Measurements from ENCODE around the gene TPPP3. TPM values are rescaled to one million over a fixed set of nuclear protein-coding genes. Genes with fewer than 3 reads are reported as not detected.

TPPP3 gene
- polyA plus RNA-seq, 3 donors, result 63.1 to 123 (median 78.6) TPM

- intact Hi-C loops (cut with micrococcal nuclease), result loop anchor here (2.0 to 5.0 kb wide), 4 partner anchors 25 to 121 kb away; partner anchors contain the start of gene PLEKHG4 (in 1 of the 2)
- no peaks in the 10 kb centered on the region for H3K9me3 ChIP-seq (replicated peaks in 1 of 2; ENCODE audit: control insufficient read depth in 1 of 2, insufficient read depth in 1 of 2, low read length in 2 of 2)
- TF ChIP-seq, protein P1, sequence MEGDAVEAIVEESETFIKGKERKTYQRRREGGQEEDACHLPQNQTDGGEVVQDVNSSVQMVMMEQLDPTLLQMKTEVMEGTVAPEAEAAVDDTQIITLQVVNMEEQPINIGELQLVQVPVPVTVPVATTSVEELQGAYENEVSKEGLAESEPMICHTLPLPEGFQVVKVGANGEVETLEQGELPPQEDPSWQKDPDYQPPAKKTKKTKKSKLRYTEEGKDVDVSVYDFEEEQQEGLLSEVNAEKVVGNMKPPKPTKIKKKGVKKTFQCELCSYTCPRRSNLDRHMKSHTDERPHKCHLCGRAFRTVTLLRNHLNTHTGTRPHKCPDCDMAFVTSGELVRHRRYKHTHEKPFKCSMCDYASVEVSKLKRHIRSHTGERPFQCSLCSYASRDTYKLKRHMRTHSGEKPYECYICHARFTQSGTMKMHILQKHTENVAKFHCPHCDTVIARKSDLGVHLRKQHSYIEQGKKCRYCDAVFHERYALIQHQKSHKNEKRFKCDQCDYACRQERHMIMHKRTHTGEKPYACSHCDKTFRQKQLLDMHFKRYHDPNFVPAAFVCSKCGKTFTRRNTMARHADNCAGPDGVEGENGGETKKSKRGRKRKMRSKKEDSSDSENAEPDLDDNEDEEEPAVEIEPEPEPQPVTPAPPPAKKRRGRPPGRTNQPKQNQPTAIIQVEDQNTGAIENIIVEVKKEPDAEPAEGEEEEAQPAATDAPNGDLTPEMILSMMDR (IDR thresholded peaks at IDR 0.05), result no peak
- H3K36me3 Mint-ChIP-seq, result no peaks in the 10 kb centered on the region
- WGBS (ENCODE audit: insufficient coverage), result 87% methylated on average over 17 of the region's 22 CpGs
- no peaks in the 10 kb centered on the region for H3K79me2 ChIP-seq (ENCODE audit: insufficient read depth, low read length)
- no peak overlapping the region for H3K4me2 ChIP-seq (replicated peaks; ENCODE audit: extremely low read depth, low read length, poor library complexity, severe bottlenecking)
- no peak overlapping the region for H3K4me3 ChIP-seq (replicated peaks in 1 of 3; ENCODE audit: low read depth in 2 of 3, low read length in 3 of 3)
- no peak overlapping the region for H3K4me3 Mint-ChIP-seq
- H3K27ac ChIP-seq (ENCODE audit: low read depth in 1 of 2, low read length in 2 of 2), result no peak overlapping the region
- no peak overlapping the region for H3K9ac ChIP-seq (ENCODE audit: insufficient read depth, low read length, poor library complexity, severe bottlenecking)
- DNase-seq, result no peak
- peaks cover 12% of the 10 kb centered on the region for H4K20me1 ChIP-seq (ENCODE audit: insufficient read depth, low read length)
- H3K27me3 ChIP-seq (ENCODE audit: control insufficient read depth in 2 of 2, insufficient read depth in 2 of 2, low read length in 2 of 2), result peaks cover 0 to 12% of the 10 kb centered on the region in 2 donors
- peaks cover 0 to 5% (median 0%) of the 10 kb centered on the region in 7 donors for H3K9me3 Mint-ChIP-seq
- no peak overlapping the region for H3K27ac Mint-ChIP-seq
- H3K36me3 ChIP-seq (replicated peaks in 1 of 2; ENCODE audit: control insufficient read depth in 1 of 2, insufficient read depth in 2 of 2, low read length in 2 of 2), result no peaks in the 10 kb centered on the region
- H2AFZ ChIP-seq (ENCODE audit: insufficient read depth, low read depth, low read length, poor library complexity, severe bottlenecking), result no peak overlapping the region
- peaks cover 41 to 46% of the 10 kb centered on the region in 2 donors for H3K4me1 ChIP-seq (ENCODE audit: control insufficient read depth in 1 of 2, insufficient read depth in 2 of 2, low read length in 2 of 2)
- H3K4me1 Mint-ChIP-seq, result peaks cover 28% of the 10 kb centered on the region
- H3K27me3 Mint-ChIP-seq (ENCODE audit: low read depth in 3 of 3), result peaks cover 10 to 38% (median 17%) of the 10 kb centered on the region in 3 donors
Measured at GRCh38 chr16:67397812-67398545, 4.7 kb upstream of the TPPP3 start.

DNA sequence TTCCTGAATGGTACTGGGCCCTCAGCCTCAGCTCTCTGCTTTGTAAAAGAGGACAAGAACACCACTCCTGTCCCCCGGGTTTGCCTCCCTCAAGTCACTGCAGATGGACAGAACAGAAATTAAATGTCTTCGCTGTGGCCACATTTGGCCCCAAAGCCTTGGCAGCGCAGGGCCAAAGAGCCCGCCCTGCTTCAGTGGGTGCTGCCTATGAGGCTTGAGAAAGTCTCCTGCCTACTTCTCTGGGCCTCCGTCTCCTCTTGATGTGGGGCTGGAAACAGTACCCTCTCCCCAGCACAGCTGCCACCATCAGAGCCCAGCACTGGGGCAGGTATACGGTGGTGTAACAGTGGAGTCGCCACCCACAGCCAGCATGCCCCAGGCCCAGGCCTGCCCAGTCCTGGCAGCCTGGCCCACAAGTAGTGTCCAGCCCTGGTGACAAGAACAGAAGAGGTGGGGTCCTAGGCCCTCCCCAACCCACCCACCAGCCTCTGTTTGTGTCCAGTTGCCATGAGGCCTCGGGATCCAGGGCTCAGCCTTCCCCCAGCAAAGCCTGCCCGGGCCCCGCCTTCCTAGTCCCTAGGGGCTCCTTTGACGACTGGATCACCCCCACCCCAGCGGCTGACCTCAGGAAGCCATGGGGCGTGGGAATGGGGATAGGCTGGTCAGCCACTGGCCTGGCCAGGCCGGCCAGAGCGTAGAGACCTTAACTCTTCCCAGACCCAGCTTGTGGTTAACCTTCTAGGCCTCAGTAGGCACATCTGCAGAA, 3.9 kb upstream of the TPPP3 start:
- Histone ChIP-seq H3K27me3 (ENCODE audit: control insufficient read depth in 2 of 2, insufficient read depth in 2 of 2, low read length in 2 of 2) (peaks cover 0 to 19% of the 10 kb centered on the region in 2 donors), H3K4me1 (ENCODE audit: control insufficient read depth in 1 of 2, insufficient read depth in 2 of 2, low read length in 2 of 2) (peaks cover 49 to 54% of the 10 kb centered on the region in 2 donors), H3K79me2 (ENCODE audit: insufficient read depth, low read length) (no peaks in the 10 kb centered on the region), H2AFZ (ENCODE audit: insufficient read depth, low read depth, low read length, poor library complexity, severe bottlenecking) (no peak overlapping the region), H3K4me3 (replicated peaks in 1 of 3; ENCODE audit: low read depth in 2 of 3, low read length in 3 of 3) (no peak overlapping the region), H3K9me3 (replicated peaks in 1 of 2; ENCODE audit: control insufficient read depth in 1 of 2, insufficient read depth in 1 of 2, low read length in 2 of 2) (no peaks in the 10 kb centered on the region), H3K36me3 (replicated peaks in 1 of 2; ENCODE audit: control insufficient read depth in 1 of 2, insufficient read depth in 2 of 2, low read length in 2 of 2) (no peaks in the 10 kb centered on the region), H4K20me1 (ENCODE audit: insufficient read depth, low read length) (peaks cover 19% of the 10 kb centered on the region), H3K4me2 (replicated peaks; ENCODE audit: extremely low read depth, low read length, poor library complexity, severe bottlenecking) (no peak overlapping the region), H3K9ac (ENCODE audit: insufficient read depth, low read length, poor library complexity, severe bottlenecking) (no peak overlapping the region), H3K27ac (ENCODE audit: low read depth in 1 of 2, low read length in 2 of 2) (no peak overlapping the region)
- peaks cover 0 to 8% (median 0%) of the 10 kb centered on the region in 7 donors for H3K9me3 Mint-ChIP-seq
- H3K4me1 Mint-ChIP-seq, result peaks cover 36% of the 10 kb centered on the region
- no peak overlapping the region for H3K4me3 Mint-ChIP-seq
- H3K27ac Mint-ChIP-seq, result no peak overlapping the region
- intact Hi-C loops (cut with micrococcal nuclease), result loop anchor here (5.0 kb wide), 3 partner anchors 50 to 120 kb away; partner anchors contain the start of gene PLEKHG4 (in 1 of the 2)
- TF ChIP-seq, protein P1 (IDR thresholded peaks at IDR 0.05), result no peak
- H3K36me3 Mint-ChIP-seq, result peaks cover 4 to 5% of the 10 kb centered on the region in 2 donors
- peak in 1 of 3 donors; percentile 3 for DNase-seq
- WGBS (ENCODE audit: insufficient coverage), result over 99% methylated on average over 11 of the region's 15 CpGs
- peaks cover 12 to 43% (median 21%) of the 10 kb centered on the region in 3 donors for H3K27me3 Mint-ChIP-seq (ENCODE audit: low read depth in 3 of 3)
